ENCODE results near the gene KRT80. TPM values are rescaled to one million over a fixed set of nuclear protein-coding genes. Genes with fewer than 3 reads are reported as not detected.
A peak's percentile ranks its signal among the peaks of the same experiment; 100 is the strongest.

The KRT80 gene
- polyA plus RNA-seq, 2 of the 4 experiments (the other 2 are of a cell fraction), result 38.3 to 63.1 TPM

DNA sequence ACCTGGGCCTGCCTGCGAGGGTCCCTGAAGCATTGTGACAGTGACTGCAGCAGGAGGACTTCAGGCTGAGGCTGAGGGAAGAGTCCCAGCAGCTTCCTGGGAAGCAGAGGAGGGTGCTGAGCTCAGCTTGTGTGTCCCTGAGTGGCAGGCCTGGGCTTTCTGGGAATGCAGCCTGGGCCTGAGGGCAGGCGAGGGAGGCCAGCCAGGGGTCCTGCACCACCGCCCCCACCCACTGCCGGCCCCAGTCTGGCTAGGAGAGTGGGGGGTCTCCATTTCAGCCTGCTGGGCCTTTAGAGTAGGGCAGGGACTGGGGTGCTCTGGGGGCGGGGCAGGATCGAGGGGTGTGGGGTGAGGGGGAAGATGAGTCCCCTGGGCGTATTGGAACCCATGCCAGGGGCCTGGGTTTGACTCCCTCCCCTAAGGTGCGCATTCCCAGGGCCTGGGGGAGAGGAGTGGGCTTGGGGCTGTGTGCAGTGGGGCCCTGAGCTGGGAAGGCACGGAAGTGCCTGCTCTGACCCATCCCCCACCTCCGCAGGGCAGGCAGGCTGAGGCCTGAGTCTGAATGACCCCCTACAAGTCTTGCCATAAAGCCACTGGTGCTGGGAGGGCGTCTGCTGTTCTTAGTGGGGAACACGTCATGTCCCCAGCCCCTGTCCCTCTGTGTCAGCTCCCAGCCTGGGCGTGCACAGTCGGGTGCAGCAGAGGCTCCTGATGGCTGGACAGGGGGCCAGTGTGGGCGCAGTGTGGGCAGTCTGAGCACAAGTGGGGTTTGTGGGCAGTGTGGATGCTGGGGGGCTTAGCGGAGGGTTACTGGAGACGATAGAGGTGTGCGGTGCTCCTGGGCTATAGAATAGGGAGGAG, 46.4 kb downstream of the KRT80 start (continued):
- TF ChIP-seq FOSB (CRISPR knock-in tag; IDR thresholded peaks at IDR 0.05), result no peak; the same call in 1 of the 2 replicates
- no peak for TF ChIP-seq ZFP36 (IDR thresholded peaks at IDR 0.05; ENCODE audit: borderline replicate concordance, partially characterized antibody)
- TF ChIP-seq CBX8 (IDR thresholded peaks at IDR 0.05), result no peak
- peak; percentile 34 for TF ChIP-seq CHD2 (IDR thresholded peaks at IDR 0.05; ENCODE audit: low read length, partially characterized antibody)
- TF ChIP-seq, protein P1, sequence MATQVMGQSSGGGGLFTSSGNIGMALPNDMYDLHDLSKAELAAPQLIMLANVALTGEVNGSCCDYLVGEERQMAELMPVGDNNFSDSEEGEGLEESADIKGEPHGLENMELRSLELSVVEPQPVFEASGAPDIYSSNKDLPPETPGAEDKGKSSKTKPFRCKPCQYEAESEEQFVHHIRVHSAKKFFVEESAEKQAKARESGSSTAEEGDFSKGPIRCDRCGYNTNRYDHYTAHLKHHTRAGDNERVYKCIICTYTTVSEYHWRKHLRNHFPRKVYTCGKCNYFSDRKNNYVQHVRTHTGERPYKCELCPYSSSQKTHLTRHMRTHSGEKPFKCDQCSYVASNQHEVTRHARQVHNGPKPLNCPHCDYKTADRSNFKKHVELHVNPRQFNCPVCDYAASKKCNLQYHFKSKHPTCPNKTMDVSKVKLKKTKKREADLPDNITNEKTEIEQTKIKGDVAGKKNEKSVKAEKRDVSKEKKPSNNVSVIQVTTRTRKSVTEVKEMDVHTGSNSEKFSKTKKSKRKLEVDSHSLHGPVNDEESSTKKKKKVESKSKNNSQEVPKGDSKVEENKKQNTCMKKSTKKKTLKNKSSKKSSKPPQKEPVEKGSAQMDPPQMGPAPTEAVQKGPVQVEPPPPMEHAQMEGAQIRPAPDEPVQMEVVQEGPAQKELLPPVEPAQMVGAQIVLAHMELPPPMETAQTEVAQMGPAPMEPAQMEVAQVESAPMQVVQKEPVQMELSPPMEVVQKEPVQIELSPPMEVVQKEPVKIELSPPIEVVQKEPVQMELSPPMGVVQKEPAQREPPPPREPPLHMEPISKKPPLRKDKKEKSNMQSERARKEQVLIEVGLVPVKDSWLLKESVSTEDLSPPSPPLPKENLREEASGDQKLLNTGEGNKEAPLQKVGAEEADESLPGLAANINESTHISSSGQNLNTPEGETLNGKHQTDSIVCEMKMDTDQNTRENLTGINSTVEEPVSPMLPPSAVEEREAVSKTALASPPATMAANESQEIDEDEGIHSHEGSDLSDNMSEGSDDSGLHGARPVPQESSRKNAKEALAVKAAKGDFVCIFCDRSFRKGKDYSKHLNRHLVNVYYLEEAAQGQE (IDR thresholded peaks at IDR 0.05), result no peak
- TF ChIP-seq POLR2A (IDR thresholded peaks at IDR 0.05; ENCODE audit: low read length), result no peak
- TF ChIP-seq ESRRA (IDR thresholded peaks at IDR 0.05; ENCODE audit: borderline replicate concordance, low read length), result no peak
- no peak for TF ChIP-seq ZC3H11A (IDR thresholded peaks at IDR 0.05)
- TF ChIP-seq NR3C1 (IDR thresholded peaks at IDR 0.05), result no peak
- no peak for TF ChIP-seq MAZ (IDR thresholded peaks at IDR 0.05; ENCODE audit: borderline replicate concordance, low read depth, low read length)
- TF ChIP-seq, protein P2, sequence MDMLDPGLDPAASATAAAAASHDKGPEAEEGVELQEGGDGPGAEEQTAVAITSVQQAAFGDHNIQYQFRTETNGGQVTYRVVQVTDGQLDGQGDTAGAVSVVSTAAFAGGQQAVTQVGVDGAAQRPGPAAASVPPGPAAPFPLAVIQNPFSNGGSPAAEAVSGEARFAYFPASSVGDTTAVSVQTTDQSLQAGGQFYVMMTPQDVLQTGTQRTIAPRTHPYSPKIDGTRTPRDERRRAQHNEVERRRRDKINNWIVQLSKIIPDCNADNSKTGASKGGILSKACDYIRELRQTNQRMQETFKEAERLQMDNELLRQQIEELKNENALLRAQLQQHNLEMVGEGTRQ (IDR thresholded peaks at IDR 0.05), result no peak
- no peak for TF ChIP-seq JUNB (IDR thresholded peaks at IDR 0.05)
- TF ChIP-seq GATA3 (IDR thresholded peaks at IDR 0.05; ENCODE audit: borderline replicate concordance), result no peak
- TF ChIP-seq CBX2 (IDR thresholded peaks at IDR 0.05; ENCODE audit: borderline replicate concordance, low read depth), result no peak
- TF ChIP-seq ZSCAN20 (CRISPR knock-in tag; IDR thresholded peaks at IDR 0.05), result peak; percentile 72
- TF ChIP-seq MAFK (IDR thresholded peaks at IDR 0.05; ENCODE audit: partially characterized antibody), result peak; percentile 18
- TF ChIP-seq NFE2L2 (conservative IDR thresholded peaks at IDR 0.05; ENCODE audit: low read length), result no peak
- peak; percentile 96 for TF ChIP-seq EHF (CRISPR knock-in tag; IDR thresholded peaks at IDR 0.05)
- no peak; the same call in 1 of the 2 replicates for TF ChIP-seq ZNF302 (CRISPR knock-in tag; IDR thresholded peaks at IDR 0.05)
- no peak for TF ChIP-seq JUN (IDR thresholded peaks at IDR 0.05)
- TF ChIP-seq, protein P3, sequence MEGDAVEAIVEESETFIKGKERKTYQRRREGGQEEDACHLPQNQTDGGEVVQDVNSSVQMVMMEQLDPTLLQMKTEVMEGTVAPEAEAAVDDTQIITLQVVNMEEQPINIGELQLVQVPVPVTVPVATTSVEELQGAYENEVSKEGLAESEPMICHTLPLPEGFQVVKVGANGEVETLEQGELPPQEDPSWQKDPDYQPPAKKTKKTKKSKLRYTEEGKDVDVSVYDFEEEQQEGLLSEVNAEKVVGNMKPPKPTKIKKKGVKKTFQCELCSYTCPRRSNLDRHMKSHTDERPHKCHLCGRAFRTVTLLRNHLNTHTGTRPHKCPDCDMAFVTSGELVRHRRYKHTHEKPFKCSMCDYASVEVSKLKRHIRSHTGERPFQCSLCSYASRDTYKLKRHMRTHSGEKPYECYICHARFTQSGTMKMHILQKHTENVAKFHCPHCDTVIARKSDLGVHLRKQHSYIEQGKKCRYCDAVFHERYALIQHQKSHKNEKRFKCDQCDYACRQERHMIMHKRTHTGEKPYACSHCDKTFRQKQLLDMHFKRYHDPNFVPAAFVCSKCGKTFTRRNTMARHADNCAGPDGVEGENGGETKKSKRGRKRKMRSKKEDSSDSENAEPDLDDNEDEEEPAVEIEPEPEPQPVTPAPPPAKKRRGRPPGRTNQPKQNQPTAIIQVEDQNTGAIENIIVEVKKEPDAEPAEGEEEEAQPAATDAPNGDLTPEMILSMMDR (IDR thresholded peaks at IDR 0.05), result no peak
- no peak for TF ChIP-seq KDM5A (IDR thresholded peaks at IDR 0.05)
- no peak for TF ChIP-seq KDM1A (IDR thresholded peaks at IDR 0.05; ENCODE audit: low read depth)
- peak; percentile 92 for TF ChIP-seq TP53 (CRISPR knock-in tag; IDR thresholded peaks at IDR 0.05)
- 0 out of 2 replicates have a peak, but pooled peaks have one; percentile 7 for TF ChIP-seq HEYL (CRISPR knock-in tag; IDR thresholded peaks at IDR 0.05)
- TF ChIP-seq RCOR1 (IDR thresholded peaks at IDR 0.05; ENCODE audit: low read depth, low read length), result no peak
- TF ChIP-seq FOSL2 (IDR thresholded peaks at IDR 0.05), result no peak
- peak; percentile 32; the same call in 1 of the 2 replicates for TF ChIP-seq FOSL2 (CRISPR knock-in tag; IDR thresholded peaks at IDR 0.05)
- TF ChIP-seq, protein P4, sequence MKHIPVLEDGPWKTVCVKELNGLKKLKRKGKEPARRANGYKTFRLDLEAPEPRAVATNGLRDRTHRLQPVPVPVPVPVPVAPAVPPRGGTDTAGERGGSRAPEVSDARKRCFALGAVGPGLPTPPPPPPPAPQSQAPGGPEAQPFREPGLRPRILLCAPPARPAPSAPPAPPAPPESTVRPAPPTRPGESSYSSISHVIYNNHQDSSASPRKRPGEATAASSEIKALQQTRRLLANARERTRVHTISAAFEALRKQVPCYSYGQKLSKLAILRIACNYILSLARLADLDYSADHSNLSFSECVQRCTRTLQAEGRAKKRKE (CRISPR knock-in tag; IDR thresholded peaks at IDR 0.05; ENCODE audit: low read depth), result peak; percentile 79; the same call in 1 of the 2 replicates
- TF ChIP-seq CHD4 (IDR thresholded peaks at IDR 0.05; ENCODE audit: borderline replicate concordance), result no peak
